Natural killer cell treated with Interleukin-12 subunit alpha and Interleukin-12 subunit beta and Interleukin-15 and Interleukin-18, amount 100 ng/mL, for 72 hours (primary cell): ENCODE measurements around the gene ABCC6. TPM values are rescaled to one million over a fixed set of nuclear protein-coding genes. Genes with fewer than 3 reads are reported as not detected.

Source experiments
- ATAC-seq, 2 donors: fragments of 150-1000 bp; cut with Tn5 transposase in 1 of 2; sonication (Bioruptor Pico), chemical (Tn5 transposase) in 1 of 2; 2 replicates each; pipeline ENCODE4 v1.10.0; 2021
- DNase-seq: peaks from one replicate; pipeline ENCODE4 v3.0.0; 2022; ENCODE audit warnings: low spot score
- H3K27ac Mint-ChIP-seq, 2 donors: 1 replicate in 1 of 2; 2 replicates in 1 of 2; pipeline ENCODE4 v1.8.0; 2022; ENCODE audit warnings: mixed read lengths in 2 of 2, mild to moderate bottlenecking in 1 of 2, moderate library complexity in 1 of 2
- H3K27me3 Mint-ChIP-seq, 2 donors: 1 replicate in 1 of 2; 2 replicates in 1 of 2; pipeline ENCODE4 v1.8.0; 2022; ENCODE audit warnings: mixed read lengths in 2 of 2
- H3K36me3 Mint-ChIP-seq: one replicate; pipeline ENCODE4 v1.8.0; 2022; ENCODE audit warnings: mixed read lengths
- H3K4me1 Mint-ChIP-seq, 2 donors: 1 replicate in 1 of 2; 2 replicates in 1 of 2; pipeline ENCODE4 v1.8.0; 2022; ENCODE audit warnings: low read depth in 2 of 2, mixed read lengths in 2 of 2, mild to moderate bottlenecking in 1 of 2
- H3K4me3 Mint-ChIP-seq: one replicate; pipeline ENCODE4 v1.8.0; 2022; ENCODE audit warnings: mixed read lengths
- H3K9me3 Mint-ChIP-seq: 2 replicates; pipeline ENCODE4 v1.8.0; 2022; ENCODE audit warnings: mixed read lengths
- total RNA-seq, 2 donors: library from RNA; stranded (reverse); gene quantifications; one replicate each; pipeline ENCODE4 v1.2.3, GENCODE V29; 2022

The ABCC6 gene
- total RNA-seq, 2 donors from 2014 or later, result not detected

DNA sequence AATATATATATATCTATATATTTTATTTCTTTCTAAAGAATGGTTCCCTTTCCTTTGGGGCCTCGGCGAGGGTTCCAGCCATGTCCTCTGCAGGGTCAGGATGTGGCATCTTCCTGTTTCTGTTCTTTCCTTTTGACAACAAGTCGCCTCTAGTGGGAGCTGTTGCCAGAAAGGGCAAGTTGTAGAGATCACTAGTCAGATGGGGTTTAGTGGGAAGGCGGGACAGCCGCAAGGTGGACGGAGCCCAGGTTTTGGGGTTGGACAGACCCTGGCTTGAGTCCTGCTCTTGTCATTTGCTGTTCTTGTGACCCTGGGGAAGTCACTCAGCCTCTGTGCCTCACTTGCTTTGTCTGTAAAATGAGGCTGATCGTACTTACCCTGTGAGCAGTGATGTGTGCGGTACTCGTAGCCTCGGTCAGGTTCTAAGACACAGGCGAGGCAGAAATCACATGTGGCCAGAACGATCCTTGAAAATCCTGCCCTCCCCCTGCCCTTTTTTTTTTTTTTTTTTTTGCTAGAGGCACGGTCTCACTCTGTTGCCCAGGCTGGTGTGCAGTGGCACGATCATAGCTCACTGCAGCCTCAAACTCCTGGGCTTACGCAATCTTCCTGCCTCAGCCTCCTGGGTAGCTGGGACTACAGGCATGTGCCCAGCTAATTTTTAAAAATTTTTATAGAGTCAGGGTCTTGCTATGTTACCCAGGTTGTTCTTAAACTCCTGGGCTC lies 80.1 kb downstream of the ABCC6 start:
- Mint-ChIP-seq H3K27me3 (no peaks in the 10 kb centered on the region), H3K4me1 (no peaks in the 10 kb centered on the region), H3K9me3 (no peaks in the 10 kb centered on the region), H3K36me3 (peaks cover 4% of the 10 kb centered on the region), H3K4me3 (no peak overlapping the region), H3K27ac (no peak overlapping the region)
- DNase-seq (no peak), ATAC-seq (no peak)

- no peak for ATAC-seq
- no peak overlapping the region for H3K4me3 Mint-ChIP-seq
- peaks cover 4% of the 10 kb centered on the region for H3K36me3 Mint-ChIP-seq
- no peaks in the 10 kb centered on the region for H3K9me3 Mint-ChIP-seq
- H3K4me1 Mint-ChIP-seq, result no peaks in the 10 kb centered on the region
- no peaks in the 10 kb centered on the region for H3K27me3 Mint-ChIP-seq
- no peak overlapping the region for H3K27ac Mint-ChIP-seq
- DNase-seq, result no peak
These were observed 81.4 kb downstream of the ABCC6 start for GRCh38 chr16:16141784-16142396.

DNA sequence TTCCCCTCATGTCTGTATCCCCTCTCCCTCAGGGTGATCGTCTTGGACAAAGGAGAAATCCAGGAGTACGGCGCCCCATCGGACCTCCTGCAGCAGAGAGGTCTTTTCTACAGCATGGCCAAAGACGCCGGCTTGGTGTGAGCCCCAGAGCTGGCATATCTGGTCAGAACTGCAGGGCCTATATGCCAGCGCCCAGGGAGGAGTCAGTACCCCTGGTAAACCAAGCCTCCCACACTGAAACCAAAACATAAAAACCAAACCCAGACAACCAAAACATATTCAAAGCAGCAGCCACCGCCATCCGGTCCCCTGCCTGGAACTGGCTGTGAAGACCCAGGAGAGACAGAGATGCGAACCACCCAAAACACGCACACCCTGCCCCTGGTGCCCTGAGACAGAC lies 82.2 kb downstream of the ABCC6 start:
- Mint-ChIP-seq H3K9me3 (no peaks in the 10 kb centered on the region), H3K36me3 (peaks cover 4% of the 10 kb centered on the region), H3K4me3 (no peak overlapping the region), H3K27ac (no peak overlapping the region), H3K27me3 (no peaks in the 10 kb centered on the region), H3K4me1 (no peaks in the 10 kb centered on the region)
- DNase-seq (no peak), ATAC-seq (no peak)

DNA sequence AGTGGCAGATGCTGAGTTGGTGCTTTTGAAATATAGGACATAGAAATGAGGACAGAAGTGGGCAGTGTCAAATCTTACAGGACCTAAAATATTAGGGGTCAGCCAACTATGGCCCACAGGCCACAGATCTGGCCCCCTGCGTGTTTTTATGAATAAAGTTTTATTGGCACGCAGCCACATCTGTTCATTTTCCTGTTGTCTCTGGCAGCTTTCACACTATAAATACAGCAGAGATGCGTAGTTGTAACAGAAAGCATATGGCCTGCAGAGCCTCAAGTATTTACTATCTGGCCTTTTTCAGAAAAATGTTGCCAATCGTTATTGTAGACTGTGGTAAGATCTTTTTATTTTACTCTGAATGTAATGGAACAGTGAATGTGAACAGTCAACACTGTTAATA lies 82.8 kb downstream of the ABCC6 start:
- Mint-ChIP-seq H3K4me1 (no peaks in the 10 kb centered on the region), H3K36me3 (peaks cover 4% of the 10 kb centered on the region), H3K9me3 (no peaks in the 10 kb centered on the region), H3K27me3 (no peaks in the 10 kb centered on the region), H3K27ac (no peak overlapping the region), H3K4me3 (no peak overlapping the region)
- ATAC-seq (no peak), DNase-seq (no peak)

DNA sequence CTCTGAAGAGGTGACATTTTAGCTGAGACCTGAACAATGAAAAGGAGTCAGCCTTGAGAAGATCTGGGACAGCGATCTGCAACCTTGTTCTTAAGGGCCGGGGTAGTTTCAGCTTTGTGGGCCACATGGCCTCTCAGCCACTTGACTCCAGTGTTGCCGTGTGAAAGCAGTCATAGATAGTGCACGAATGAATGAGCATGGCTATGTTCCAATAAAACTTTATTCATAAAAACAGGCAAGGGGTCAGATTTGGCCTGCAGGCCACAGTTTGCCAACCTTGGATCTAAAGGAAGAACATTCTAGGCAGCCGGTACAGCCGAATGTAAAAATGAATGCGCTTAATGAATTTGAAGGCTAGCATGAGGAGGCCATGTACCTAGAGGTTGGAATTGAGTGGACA lies 83.5 kb downstream of the ABCC6 start:
- no peak overlapping the region for H3K27ac Mint-ChIP-seq
- H3K36me3 Mint-ChIP-seq, result peaks cover 4% of the 10 kb centered on the region
- no peaks in the 10 kb centered on the region for H3K9me3 Mint-ChIP-seq
- H3K27me3 Mint-ChIP-seq, result no peaks in the 10 kb centered on the region
- DNase-seq (no peak), ATAC-seq (no peak)
- no peaks in the 10 kb centered on the region for H3K4me1 Mint-ChIP-seq
- H3K4me3 Mint-ChIP-seq, result no peak overlapping the region

- H3K4me1 Mint-ChIP-seq, result peaks cover 0 to under 1% of the 10 kb centered on the region in 2 donors
- no peak for DNase-seq
- no peak overlapping the region for H3K4me3 Mint-ChIP-seq
- H3K27me3 Mint-ChIP-seq, result no peaks in the 10 kb centered on the region
- ATAC-seq, result no peak
- H3K36me3 Mint-ChIP-seq, result peaks cover 5% of the 10 kb centered on the region
- no peaks in the 10 kb centered on the region for H3K9me3 Mint-ChIP-seq
- no peak overlapping the region for H3K27ac Mint-ChIP-seq
These were observed 84.2 kb downstream of the ABCC6 start for GRCh38 chr16:16139061-16139460.

- Mint-ChIP-seq H3K27ac (no peak overlapping the region), H3K36me3 (peaks cover 9% of the 10 kb centered on the region)
- DNase-seq, result no peak
These were observed 85.2 kb downstream of the ABCC6 start for GRCh38 chr16:16138034-16138635.

GRCh38 chr16:16137110-16137509 lies 86.2 kb downstream of the ABCC6 start:
- H3K4me3 Mint-ChIP-seq, result no peak overlapping the region
- peaks cover 9% of the 10 kb centered on the region for H3K36me3 Mint-ChIP-seq
- no peaks in the 10 kb centered on the region for H3K27me3 Mint-ChIP-seq
- no peak for ATAC-seq
- DNase-seq, result no peak
- H3K27ac Mint-ChIP-seq, result no peak overlapping the region
- peaks cover 0 to 6% of the 10 kb centered on the region in 2 donors for H3K4me1 Mint-ChIP-seq
- H3K9me3 Mint-ChIP-seq, result no peaks in the 10 kb centered on the region

More at GRCh38 chr16:16138034-16138635, 85.2 kb downstream of the ABCC6 start:
- H3K4me1 Mint-ChIP-seq, result peaks cover 0 to 6% of the 10 kb centered on the region in 2 donors
- H3K9me3 Mint-ChIP-seq, result no peaks in the 10 kb centered on the region
- no peak overlapping the region for H3K4me3 Mint-ChIP-seq
- H3K27me3 Mint-ChIP-seq, result no peaks in the 10 kb centered on the region
- ATAC-seq, result no peak

DNA sequence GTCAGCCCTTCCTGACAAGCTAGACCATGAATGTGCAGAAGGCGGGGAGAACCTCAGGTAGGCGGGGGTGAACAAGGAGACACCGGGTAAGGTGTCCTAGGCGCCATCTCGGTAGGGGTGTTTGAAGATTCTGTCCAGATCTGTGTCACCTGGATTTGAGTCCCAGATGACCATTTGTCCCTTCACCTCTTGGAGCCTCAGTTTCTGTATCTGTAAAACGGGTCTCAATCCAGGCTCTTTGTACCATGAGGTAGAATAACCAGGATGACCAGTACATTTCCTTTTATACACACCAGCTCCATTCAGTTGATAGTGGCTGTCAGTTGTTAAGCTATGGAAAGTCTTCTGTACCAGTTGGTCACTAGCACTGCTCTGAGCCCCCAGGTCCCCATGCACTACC lies 86.7 kb downstream of the ABCC6 start:
- Mint-ChIP-seq H3K9me3 (no peaks in the 10 kb centered on the region), H3K27me3 (no peaks in the 10 kb centered on the region), H3K36me3 (peaks cover 12% of the 10 kb centered on the region), H3K27ac (no peak overlapping the region), H3K4me3 (no peak overlapping the region), H3K4me1 (peaks cover 0 to 6% of the 10 kb centered on the region in 2 donors)
- no peak for DNase-seq
- no peak for ATAC-seq

GRCh38 chr16:16133943-16134604 lies 89.2 kb downstream of the ABCC6 start:
- no peak for DNase-seq
- ATAC-seq, result no peak
- H3K9me3 Mint-ChIP-seq, result no peaks in the 10 kb centered on the region
- peaks cover 0 to 6% of the 10 kb centered on the region in 2 donors for H3K4me1 Mint-ChIP-seq
- H3K4me3 Mint-ChIP-seq, result no peak overlapping the region
- H3K27me3 Mint-ChIP-seq, result no peaks in the 10 kb centered on the region
- peak overlapping the region in 1 of 2 donors; percentile 29 for H3K27ac Mint-ChIP-seq
- H3K36me3 Mint-ChIP-seq, result peaks cover 8% of the 10 kb centered on the region

- no peak overlapping the region for H3K27ac Mint-ChIP-seq
- H3K9me3 Mint-ChIP-seq, result no peaks in the 10 kb centered on the region
- H3K4me3 Mint-ChIP-seq, result no peak overlapping the region
- H3K4me1 Mint-ChIP-seq, result peaks cover 4 to 6% of the 10 kb centered on the region in 2 donors
- no peak for DNase-seq
- peaks cover 8% of the 10 kb centered on the region for H3K36me3 Mint-ChIP-seq
- H3K27me3 Mint-ChIP-seq, result no peaks in the 10 kb centered on the region
- ATAC-seq, result no peak
These were observed 91.6 kb downstream of the ABCC6 start for GRCh38 chr16:16131659-16132058.

DNA sequence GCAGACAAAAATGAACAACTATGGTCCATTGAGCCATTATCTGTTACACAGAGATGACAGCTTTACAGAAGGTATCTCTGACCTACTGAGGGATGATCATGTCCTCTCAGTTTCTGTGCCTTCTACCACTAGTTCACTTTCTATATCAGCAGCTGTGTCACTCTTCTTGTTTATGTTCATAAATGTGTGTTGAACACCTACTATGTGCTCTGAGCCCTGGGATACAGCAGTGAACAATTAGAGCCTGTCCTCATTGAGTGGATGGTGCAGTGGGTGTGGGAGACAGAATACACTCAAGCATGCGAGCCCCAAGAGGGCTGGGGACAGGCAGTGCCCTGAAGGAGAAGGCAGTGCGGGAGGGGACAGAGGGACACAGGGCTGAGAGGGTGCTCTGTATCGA lies 92.1 kb downstream of the ABCC6 start:
- no peaks in the 10 kb centered on the region for H3K27me3 Mint-ChIP-seq
- peaks cover 4 to 6% of the 10 kb centered on the region in 2 donors for H3K4me1 Mint-ChIP-seq
- H3K4me3 Mint-ChIP-seq, result no peak overlapping the region
- peaks cover 8% of the 10 kb centered on the region for H3K36me3 Mint-ChIP-seq
- DNase-seq (no peak), ATAC-seq (peak in 1 of 2 donors; percentile 15)
- H3K27ac Mint-ChIP-seq, result no peak overlapping the region
- no peaks in the 10 kb centered on the region for H3K9me3 Mint-ChIP-seq

GRCh38 chr16:16127469-16128116 lies 95.7 kb downstream of the ABCC6 start:
- Mint-ChIP-seq H3K36me3 (peaks cover 19% of the 10 kb centered on the region), H3K4me1 (peaks cover 0 to 4% of the 10 kb centered on the region in 2 donors), H3K27ac (peak overlapping the region in 1 of 2 donors; percentile 34), H3K9me3 (peaks cover 7% of the 10 kb centered on the region), H3K4me3 (no peak overlapping the region), H3K27me3 (no peaks in the 10 kb centered on the region)
- peak; percentile 71 for DNase-seq
- peak; percentile 82 to 87 for ATAC-seq
